Islet precursor cell (in vitro differentiated cells): ENCODE results near the gene FREM1.

Source experiments
- DNase-seq: peaks from one replicate; pipeline ENCODE4 v3.0.0-alpha.2; 2018

FREM1 gene

DNA sequence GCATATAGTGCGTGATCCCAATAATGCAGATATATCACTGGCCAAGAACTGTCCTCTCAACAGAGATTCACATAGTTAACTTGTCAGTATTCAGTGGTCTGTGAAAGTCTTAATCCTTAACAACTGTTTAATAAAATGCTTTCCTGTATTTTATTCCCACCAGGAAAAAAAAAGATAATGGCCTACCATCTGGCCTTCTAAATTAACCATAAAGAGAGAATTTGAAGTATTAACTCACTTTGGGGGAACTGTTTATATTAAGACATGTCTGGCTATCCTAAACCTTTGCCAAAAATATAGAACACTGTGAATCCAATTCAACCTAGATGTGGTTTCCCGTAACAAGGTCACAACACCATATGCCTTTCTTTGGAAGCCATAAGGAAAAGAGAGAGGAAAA is 818 bp upstream of the FREM1 start:
- no peak for DNase-seq

DNA sequence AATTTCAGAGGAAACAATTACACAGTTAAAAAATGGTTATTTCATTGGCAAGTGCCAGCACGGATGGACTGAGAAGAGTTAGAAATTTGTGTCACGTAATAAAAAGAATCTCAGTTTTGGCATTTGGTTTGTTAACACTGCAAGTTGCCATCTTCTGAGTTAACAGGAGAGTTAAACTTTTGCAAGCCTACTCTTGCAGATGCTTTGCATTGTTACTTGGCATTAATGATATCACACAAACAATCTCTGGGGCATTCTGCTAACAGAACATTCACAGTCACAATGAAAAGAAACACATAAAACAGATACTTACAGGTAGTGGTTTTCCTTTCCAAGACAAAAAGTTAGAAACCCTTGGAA is 647 bp downstream of the FREM1 start:
- DNase-seq: no peak

DNA sequence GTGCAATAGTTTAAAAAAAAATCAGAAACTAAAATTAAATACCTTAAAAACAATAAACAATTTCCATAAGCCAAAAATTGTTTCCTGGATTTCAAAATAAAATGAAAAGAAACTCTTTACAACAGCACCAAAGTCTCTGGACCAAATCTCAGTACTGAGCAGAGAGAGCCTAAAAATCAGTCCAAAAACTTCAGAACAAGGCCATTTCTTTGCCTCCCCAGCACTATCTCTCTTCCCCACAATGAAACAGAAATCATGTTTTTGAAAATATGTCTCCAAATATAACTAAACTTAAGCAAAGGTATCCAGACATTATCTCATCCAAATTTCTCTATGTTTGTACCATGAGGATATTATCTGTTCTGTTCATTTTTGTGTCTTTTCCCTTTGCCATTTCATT is 1.0 kb downstream of the FREM1 start:
- DNase-seq: no peak

DNA sequence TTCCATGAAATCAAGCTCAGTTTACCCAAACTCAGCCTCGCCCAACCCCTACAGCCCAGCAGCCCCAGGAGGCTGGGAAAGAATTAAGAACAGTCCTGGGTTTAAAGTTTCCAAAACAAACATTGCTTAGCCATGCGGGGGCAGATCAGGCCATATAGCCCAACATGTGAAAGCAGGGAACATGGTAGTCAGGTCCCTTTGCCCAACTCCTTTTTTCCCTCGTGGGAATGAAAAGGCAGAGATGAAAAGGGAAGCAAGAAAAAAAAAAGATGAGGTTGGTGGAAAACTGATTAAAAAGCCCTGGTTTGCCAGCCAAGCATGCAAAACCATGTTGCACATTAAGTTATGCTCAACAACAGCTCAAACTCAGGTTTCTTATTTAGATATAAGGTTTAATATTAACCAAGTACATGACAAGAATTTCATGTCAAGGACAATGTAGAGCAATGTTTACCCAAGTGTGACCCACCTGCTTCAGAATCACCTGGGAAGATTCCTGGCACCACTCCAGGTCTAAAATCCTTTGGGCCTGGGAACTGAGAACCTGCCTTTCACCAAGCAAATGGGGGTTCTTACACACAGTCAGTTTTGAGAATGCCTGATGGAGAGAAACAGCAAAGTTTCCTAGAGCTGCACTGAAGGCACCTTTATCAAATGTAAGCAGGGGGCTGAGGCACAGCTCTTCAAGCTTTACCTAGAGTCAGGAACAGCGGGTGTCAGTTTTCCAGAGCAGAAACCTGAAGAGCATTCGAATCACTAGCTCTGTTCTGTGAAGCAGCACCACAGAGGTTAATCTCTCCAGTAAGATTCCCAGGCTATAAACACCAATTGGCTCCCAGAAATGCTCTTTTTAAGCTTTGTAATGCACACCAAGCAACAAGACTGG is 1.7 kb downstream of the FREM1 start:
- no peak for DNase-seq

DNA sequence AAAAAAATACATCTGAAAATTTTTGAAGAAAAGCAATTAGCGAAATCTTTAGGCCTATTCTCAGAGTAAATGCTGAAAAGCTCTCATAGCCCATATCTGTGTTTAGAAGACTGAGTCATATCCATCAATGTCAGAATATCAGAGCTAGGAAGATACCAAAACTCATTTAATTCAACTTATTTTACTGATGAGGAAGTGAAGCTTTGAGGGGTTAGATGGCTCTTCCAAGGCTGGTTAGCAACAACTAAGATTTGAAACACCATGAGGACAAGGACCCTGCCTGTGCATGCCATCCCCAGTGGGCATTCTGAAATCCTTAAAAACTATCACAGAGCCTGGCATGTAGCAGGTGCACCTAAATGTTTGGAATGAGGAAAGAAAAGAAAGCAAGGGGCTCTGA is 2.5 kb downstream of the FREM1 start:
- no peak for DNase-seq

DNA sequence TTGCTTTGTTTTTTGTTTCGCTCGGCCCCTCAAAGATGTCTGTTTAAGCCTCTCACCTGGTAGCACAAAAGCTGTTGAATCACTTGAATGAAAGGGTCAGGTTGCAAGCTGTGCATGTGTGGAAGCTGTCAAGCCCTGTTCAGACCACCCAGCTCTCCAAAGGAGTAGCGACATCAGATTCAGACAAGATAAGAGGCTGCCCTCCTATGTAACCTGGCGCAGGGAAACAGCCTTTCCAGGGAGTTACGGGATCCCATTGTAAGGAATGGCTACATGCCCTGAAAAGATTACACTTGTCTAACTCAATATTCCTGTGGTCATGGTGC is 2.9 kb downstream of the FREM1 start:
- DNase-seq: peak; percentile 86

DNA sequence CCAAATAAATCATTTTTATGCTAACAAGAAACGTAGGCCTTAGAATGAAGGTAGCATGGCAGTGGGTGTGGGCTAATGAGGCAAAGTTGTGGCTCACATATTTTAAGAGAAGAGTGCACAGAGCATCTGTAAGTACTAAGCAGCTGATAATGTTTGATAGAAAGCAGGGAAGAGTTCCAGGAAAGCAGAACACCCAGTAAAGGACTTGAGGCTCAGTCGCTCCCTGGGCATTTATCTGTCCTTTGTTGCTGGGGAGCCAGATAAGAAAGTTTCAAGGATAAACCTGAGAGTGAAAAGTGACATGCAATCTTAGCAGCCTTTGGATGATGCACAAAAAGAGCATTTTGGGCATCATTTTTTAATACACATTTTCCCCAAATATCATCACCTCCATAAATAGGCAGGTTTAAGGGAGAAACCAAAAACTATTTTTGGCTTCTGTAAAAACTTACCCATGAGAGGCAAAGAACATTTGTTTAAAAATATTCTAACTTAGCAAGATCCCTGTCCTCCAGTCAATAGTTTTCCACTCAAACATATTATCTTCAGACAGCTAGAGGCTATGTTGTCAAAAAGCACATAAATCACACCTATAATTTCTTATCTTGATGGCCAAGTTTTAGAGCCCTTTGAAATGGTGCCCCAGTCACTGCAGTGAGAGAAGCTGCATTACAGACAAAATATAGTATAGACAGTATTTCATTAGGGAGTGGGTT is 3.4 kb downstream of the FREM1 start:
- DNase-seq: no peak

DNA sequence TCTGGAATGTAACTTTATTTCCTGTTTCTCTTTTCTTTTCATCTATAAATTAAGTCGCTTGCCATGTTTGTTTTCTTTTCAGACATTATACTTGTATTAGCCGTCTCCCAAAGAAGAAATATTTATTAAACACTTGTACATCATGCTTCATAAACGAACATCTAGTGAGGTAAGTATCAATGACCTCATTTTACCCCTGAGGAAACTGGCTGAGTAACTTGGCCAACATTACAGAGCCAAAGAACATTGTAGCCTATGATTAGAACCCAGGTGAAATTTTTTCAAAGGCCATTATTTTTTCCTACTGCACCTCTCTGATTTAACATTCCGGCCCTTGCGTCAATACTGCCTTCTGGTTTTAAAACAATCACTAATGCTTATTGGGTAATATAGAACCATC is 4.2 kb downstream of the FREM1 start:
- no peak for DNase-seq

DNA sequence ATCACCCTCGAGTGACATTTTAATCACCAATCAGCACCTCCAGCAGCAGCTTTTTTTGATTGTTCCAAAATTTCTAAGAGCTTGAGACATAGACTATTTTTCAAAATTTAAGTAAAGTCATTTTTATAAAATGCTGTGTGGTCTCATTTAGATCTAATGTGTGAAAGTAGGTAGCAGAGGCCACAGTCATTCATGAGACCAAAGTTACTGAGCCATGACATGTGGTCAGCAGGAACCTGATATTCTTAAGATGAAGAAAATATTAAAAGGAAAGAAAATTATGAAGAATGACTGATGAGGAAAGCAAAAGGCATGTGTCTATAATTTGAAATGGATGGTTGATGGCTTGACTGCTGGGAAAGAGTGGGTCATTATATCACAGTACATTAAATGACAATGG is 7.2 kb downstream of the FREM1 start:
- DNase-seq: no peak

DNA sequence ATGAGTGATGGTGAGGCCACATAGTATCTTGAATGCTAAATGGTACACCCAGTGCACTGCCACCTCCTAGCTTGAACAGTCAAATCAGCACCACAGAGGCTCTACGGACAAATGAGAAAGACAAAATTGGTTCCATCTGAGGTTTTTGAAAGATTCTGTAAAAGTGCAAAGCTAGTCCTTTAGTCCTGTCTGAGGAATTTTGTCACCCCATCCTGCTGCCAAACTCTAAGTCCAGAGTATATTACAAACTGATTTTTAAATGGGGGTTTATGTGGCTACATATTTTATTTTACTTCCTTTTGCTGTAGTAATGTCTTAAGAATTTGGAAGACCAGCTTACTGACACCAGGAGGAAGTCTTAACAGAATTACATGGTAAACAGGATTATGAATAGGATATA is 7.7 kb downstream of the FREM1 start:
- DNase-seq: no peak

DNA sequence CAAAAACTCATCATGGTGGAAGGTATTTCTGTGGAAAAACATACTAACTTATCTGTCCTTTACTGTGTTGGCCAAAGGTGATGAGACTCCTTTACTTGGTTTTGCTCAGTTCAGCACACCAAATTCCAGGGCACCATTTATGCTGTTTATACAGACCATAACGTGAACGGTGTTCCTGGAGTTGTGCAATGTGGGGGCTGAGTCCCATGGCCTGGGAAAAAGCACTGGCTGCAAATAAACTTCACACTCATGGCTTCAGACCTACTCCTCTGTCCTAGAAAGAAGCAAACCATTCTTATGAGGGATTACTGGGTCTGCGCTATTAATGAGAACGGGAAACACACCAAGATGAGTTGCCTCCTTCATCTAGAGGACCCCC is 10.4 kb downstream of the FREM1 start:
- no peak for DNase-seq

DNA sequence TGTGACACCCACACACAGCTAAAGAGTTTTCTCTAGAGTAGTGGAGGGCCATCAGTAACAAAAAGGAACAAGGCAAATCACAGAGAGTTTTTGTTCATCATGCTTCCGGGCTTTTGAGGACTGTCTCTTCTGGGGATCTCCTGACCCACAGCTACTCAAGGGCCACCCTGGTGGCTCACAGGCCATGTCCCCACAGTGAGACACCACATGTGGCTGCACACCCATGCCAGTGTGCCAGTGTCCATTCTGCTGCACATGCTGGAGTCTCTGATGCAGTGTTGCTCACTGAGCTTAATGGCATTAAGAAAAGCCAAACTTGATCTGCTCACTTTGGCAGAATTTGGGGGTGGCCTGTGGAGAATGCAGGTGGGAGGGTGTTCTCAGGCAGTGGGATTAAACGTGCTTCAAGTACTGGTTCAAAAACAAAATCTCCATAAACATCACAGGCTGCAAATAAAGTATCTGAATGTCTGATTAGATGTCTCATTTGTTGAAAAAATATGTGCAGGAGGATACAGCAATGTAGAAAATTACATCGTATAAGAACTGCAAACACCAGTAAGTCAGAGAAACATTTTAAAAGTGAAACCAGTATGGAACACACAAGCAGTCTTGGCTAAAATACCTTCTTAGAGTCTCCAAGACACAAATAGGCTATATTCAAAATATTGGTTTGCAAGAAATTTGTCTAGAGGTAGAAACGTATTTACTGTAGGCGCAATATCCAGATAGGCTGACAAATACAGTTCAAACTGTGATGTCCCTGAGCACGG is 11.0 kb downstream of the FREM1 start:
- no peak for DNase-seq

DNA sequence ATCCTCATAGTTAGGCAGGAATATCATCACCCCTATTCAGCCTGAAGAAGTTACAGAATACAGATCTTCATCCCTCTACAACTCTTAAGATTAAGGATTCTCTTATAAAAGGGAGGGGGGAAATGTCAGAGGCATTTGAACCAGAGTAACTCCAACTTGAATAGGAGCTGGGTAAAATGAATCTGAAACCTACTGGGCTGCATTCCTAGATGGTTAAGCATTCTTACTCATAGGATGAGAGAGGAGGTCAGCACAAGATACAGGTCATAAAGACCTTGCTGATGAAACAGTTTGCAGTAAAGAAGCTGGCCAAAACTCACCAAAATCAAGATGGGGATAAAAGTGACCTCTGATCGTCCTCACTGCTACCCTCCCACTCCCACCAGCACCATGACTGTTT is 14.4 kb downstream of the FREM1 start:
- no peak for DNase-seq

DNA sequence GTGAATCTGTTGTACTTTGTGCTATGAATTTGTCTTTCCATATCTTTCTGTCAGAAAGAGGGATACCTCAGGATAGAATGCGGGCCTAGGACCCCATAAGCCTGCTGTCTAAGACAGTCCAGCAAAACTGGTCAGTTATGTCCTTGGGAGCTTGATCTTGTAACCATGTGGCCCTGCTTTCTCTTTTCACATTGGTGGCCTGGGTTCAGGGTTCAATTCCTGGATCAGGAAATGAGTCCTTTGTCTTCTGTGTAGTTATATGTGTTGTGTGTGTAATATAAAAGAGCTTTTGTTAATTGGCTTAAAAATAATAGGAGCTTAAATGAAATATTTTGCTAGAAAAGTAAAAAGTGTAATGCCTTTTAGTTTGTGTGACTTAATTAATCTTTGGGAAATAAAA is 16.9 kb downstream of the FREM1 start:
- DNase-seq: no peak

DNA sequence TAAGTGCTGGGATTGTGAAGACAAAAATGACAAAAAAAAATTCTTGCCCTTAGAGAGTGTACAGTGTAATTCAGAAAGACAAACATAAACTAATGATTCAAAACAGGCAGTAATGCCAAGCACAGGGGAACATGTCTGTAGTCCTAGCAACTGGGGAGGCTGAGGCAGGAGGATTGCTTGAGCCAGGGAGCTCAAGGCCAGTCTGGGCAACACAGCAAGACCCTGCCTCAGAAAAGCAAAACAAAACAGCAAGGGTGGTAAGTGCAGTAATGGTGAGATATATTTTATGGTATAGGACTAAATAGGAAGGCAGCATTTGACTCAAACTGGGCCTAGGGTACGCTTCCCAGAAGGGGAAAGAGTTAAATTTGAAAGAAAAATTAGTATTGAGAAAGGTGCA is 18.9 kb downstream of the FREM1 start:
- DNase-seq: no peak

DNA sequence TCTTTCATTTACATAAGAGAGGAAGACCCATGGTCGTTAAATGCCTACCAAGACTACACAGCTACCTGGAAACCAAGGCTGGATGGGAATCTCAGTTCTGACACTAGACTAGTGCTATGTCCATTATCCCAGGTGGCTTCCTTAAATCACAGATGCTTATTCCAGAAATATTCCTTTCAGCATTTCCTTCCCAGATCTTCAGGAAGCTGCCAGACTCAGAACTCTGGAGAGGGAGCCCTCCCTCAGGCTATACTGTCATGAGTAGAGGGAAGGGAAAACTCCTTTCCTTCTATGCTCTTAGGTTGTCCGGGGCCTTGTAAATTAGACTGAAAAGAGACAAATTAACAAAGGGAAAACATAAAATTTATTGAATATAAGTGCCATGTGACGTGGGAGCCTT is 20.8 kb downstream of the FREM1 start:
- DNase-seq: no peak

DNA sequence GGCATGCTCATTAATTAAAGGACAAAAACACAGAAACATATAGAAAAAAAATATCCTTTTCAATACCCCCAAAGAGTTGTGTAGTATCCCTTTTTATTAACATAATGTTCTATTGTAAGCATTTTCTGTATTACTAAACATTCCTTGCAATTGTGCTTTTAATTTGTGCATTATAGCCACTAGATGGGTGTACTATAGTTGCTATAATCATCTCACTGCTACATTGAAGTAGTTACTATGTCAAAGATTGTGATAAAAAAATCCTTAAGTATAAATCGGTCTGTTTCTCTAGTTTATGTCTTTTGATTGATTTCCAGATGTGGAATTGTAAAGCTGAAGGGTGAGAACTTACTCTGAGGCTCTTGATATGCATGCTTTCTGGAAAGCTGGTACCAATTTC is 21.4 kb downstream of the FREM1 start:
- DNase-seq: no peak

DNA sequence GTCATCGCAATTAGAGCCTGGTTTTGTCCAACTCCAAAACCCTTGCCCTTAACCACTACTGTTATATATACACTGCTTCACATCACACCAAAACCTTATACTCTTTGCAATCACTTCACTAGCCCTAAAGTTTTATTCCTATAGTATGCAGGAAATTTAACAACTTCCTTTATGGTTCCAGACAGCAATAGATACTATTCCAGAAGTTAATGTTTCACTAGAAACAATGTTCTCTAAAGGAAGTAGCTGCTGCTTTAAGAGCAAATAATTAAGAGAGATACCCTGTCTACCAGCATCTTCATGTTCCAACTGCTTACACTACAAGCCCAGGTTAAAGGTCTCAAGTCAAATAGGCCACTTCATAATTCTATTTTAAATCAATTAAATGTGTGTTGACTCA is 22.0 kb downstream of the FREM1 start:
- DNase-seq: no peak

DNA sequence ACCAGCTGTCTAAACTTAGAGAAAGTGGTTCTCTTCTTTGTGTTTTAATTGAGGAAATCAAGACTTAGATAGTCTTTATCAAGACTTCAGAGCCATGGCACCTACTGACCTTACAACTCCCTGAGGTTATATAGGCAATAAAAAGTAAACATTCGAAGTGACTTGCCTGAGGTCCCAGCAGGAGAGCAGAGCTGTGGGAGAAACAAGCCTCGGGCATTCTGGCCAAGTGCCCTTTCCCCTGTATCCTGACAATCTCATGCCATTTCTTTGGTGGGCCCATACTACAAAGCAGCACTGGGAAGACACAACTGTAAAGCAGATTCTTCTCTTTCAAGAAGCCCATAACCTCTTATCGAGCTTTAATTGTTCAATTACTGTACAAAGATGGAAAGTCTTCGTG is 23.1 kb downstream of the FREM1 start:
- peak; percentile 63 for DNase-seq

DNA sequence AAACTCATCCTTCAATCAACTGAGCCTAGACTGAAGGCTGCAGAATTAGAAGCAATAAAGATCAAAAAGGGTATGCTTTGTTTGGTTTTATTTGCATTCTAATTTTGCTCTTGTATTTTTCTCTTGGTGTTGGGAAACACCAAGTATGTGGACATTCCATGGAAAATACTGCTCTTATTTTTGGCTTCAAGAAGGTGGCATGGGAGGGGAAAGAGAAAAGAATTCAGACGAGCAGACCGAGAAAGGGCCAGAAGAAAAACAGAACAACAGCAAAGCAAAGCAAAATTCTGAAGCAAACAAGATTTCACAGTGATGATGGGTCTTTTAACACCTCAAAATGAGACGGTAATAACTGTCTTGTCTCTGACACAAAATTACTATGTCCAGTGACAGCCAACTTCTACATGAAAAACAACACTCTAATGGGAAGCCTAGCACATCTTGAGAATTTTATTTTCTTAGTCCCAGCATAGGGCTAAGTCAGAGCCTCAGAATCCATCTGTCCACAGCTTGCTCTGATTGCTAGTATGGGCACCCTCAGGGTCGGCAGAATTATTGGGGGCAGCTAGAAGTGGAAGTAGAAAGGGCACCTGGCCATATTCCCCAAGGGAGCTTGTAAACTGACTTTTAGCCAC is 26.8 kb downstream of the FREM1 start:
- DNase-seq: no peak

DNA sequence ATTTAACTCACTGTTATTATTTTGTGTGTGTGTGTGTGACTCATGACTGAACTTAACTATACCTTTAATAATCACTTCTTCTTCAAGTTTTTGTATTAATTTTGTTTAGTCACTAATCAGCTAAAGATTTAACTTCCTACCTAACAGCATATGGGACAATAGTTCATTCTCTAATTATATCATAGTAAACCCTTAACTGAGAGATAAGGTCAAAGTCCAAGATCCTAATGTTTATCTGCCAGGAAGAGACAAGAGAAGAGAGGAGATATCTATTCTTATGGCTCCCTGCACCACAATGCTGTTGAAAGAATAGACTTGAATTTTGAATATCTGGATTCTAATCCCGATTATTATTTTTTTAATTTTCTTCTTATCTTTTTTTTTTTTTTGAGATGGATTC is 28.1 kb downstream of the FREM1 start:
- no peak for DNase-seq

DNA sequence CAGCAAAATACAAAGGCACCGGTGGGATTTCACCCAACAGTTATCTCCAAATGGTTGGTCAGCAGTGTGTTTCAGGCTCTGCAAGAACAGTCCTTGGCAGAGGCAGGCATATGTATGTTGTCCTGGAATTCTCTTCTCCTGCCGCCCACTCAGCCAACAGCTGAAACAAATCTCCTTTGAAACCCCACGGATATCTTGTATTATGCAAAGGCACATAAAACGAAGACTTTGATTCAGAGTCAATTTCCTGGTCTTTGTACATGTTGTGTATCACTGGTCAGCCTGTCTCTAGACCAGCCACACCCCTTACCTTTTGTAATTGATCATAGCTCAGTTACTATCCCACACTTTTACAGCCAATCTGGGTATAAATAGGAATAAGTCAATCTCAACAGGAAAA is 29.2 kb downstream of the FREM1 start:
- DNase-seq: no peak

DNA sequence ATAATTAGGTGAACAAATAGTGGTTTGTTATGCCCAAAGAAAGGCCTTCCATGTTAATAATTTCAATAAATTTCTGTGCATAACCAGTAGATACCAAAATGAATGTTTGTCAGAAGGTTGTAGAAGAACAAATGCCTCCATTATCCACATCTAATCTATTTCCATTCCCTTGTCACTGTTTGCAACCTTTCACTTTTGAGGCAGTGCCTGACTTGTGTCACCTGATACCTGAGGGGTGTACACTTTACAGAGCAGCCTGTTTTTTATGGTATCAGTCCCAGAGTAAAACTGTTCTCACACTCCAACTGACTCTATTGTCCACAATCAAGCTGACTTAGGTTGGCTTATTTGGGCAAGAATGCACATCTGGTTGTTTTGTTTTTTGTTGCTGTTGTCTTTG is 40.1 kb downstream of the FREM1 start:
- DNase-seq: no peak

DNA sequence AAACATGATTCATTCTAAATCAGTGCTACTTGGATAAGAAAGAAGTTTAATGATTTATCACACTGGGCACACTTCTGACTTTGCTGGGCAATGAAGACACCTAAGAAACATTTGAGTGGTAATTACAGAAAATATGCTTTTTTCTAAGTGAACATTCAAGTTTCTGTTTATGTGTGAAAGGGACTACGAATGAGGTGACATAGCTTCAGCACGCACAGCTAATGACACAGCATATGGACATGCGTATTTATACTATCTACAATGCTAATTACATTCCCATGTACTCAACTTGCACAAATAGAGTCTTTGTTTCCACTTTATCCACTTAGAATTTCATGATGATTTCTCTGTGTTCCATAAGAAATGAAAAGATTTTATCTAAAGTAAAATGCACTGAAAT is 40.6 kb downstream of the FREM1 start:
- DNase-seq: no peak
